ENCODE measurements around the gene RPL18.

DNA sequence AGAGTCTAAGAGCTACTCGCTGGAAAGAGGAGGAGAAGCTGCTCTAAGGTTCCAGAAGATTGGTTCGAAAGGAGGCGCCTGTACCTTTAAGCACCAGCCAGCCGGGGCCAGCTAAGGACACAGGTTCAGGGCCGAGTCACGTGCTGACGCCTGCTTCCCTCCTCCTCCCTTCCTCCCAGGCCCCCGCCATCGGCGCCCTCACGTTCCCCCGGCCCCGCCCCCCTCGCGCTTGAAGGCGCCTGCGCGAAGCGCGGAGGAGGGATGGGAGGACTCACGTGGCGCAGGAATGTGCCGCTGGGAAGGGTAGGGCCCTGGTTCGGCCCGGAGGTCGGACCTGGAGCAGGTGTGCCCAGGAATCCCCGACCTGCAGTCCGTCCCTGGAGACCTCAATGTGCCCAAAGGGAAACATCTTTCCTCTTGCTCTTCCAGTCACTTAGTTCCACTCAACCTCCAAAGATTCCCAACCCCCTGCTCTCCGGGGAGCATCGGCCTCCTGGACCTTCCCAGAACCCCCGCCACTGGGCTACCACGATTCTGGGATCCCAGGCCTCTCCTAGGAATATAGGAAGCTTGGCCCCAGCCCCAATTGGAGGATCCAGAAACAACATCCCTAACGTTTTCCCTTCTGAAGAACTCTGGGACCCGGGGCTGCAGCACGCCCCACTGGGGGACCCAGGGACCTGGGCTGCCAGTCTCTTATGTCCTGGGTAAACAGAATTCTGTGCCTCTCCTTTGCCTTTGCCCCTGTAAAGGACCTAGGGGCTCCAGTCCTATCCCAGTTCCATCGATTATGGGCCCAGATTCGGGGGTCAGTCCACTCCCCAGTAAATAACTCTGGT is 15.7 kb upstream of the RPL18 start:
- TF ChIP-seq, protein P1, sequence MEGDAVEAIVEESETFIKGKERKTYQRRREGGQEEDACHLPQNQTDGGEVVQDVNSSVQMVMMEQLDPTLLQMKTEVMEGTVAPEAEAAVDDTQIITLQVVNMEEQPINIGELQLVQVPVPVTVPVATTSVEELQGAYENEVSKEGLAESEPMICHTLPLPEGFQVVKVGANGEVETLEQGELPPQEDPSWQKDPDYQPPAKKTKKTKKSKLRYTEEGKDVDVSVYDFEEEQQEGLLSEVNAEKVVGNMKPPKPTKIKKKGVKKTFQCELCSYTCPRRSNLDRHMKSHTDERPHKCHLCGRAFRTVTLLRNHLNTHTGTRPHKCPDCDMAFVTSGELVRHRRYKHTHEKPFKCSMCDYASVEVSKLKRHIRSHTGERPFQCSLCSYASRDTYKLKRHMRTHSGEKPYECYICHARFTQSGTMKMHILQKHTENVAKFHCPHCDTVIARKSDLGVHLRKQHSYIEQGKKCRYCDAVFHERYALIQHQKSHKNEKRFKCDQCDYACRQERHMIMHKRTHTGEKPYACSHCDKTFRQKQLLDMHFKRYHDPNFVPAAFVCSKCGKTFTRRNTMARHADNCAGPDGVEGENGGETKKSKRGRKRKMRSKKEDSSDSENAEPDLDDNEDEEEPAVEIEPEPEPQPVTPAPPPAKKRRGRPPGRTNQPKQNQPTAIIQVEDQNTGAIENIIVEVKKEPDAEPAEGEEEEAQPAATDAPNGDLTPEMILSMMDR (IDR thresholded peaks at IDR 0.05) = no peak
- no peak for TF ChIP-seq POLR2A (IDR thresholded peaks at IDR 0.05)

Measured in lower leg skin (tissue), 3 donors.